ENCODE results near the gene IFNW1.
"Not testable (repeated sequence)": the region's sequence is repeated elsewhere in the genome, so short reads cannot be mapped to it uniquely, and the experiment has no call there.

IFNW1 gene

GRCh38 chr9:21141427-21141882 is at the start of gene IFNW1:
TSS of gene IFNW1 (minus strand) at chr9:21141832. CDS start at chr9:21141570, 262 bp downstream.
- no peak for DNase-seq (ENCODE audit: low spot score)

GRCh38 chr9:21187487-21187886 is 45.9 kb upstream of the IFNW1 start, which contains the start of gene IFNA4:
TSS of gene IFNA4 (minus strand) at chr9:21187587. CDS start at chr9:21187531, 56 bp downstream.
- DNase-seq (ENCODE audit: low spot score): not testable (repeated sequence)

GRCh38 chr9:21182810-21183736 is 41.4 kb upstream of the IFNW1 start:
- DNase-seq (ENCODE audit: low spot score): not testable (repeated sequence)

GRCh38 chr9:21174671-21175070 is 33.0 kb upstream of the IFNW1 start:
- DNase-seq (ENCODE audit: low spot score): no peak

GRCh38 chr9:21172156-21172555 is 30.5 kb upstream of the IFNW1 start:
- no peak for DNase-seq (ENCODE audit: low spot score)

GRCh38 chr9:21171351-21171750 is 29.7 kb upstream of the IFNW1 start:
- no peak for DNase-seq (ENCODE audit: low spot score)

- not testable (repeated sequence) for DNase-seq (ENCODE audit: low spot score)
These were observed 24.9 kb upstream of the IFNW1 start, which contains the start of gene IFNA21 for GRCh38 chr9:21166560-21166959. TSS of gene IFNA21 (minus strand) at chr9:21166660. CDS start at chr9:21166612, 48 bp downstream.

GRCh38 chr9:21165516-21165915 is 23.9 kb upstream of the IFNW1 start:
- no peak for DNase-seq (ENCODE audit: low spot score)

GRCh38 chr9:21160178-21160577 is 18.5 kb upstream of the IFNW1 start:
- DNase-seq (ENCODE audit: low spot score): no peak

GRCh38 chr9:21155501-21155900 is 13.9 kb upstream of the IFNW1 start:
- no peak for DNase-seq (ENCODE audit: low spot score)

- DNase-seq (ENCODE audit: low spot score): peak; percentile 4
These were observed 12.5 kb upstream of the IFNW1 start for GRCh38 chr9:21154018-21154608.

- no peak for DNase-seq (ENCODE audit: low spot score)
These were observed 11.8 kb upstream of the IFNW1 start for GRCh38 chr9:21153336-21154017.

- no peak for DNase-seq (ENCODE audit: low spot score)
These were observed 3.0 kb upstream of the IFNW1 start for GRCh38 chr9:21144603-21145002.

- DNase-seq (ENCODE audit: low spot score): no peak
These were observed 4.6 kb downstream of the IFNW1 start for GRCh38 chr9:21137020-21137419.

GRCh38 chr9:21135736-21136135 is 5.9 kb downstream of the IFNW1 start:
- no peak for DNase-seq (ENCODE audit: low spot score)

- DNase-seq (ENCODE audit: low spot score): not testable (repeated sequence)
These were observed 13.4 kb downstream of the IFNW1 start for GRCh38 chr9:21128186-21128585.

GRCh38 chr9:21121595-21122251 is 19.9 kb downstream of the IFNW1 start:
- DNase-seq (ENCODE audit: low spot score): no peak

GRCh38 chr9:21121079-21121478 is 20.6 kb downstream of the IFNW1 start:
- DNase-seq (ENCODE audit: low spot score): no peak

GRCh38 chr9:21119093-21119770 is 22.4 kb downstream of the IFNW1 start:
- DNase-seq (ENCODE audit: low spot score): no peak

GRCh38 chr9:21114311-21114710 is 27.3 kb downstream of the IFNW1 start:
- no peak for DNase-seq (ENCODE audit: low spot score)
